IMR-90 (cell line): ENCODE results near the gene SH3BP5. TPM values are rescaled to one million over a fixed set of nuclear protein-coding genes. Genes with fewer than 3 reads are reported as not detected.

ENCODE experiments used
- ATAC-seq: fragments of 200-7000 bp; cut with Tn5 transposase; 2 replicates; pipeline ENCODE4 v1.9.1; 2020; ENCODE audit warnings: low read depth, mild to moderate bottlenecking, moderate library complexity
- BruUV-seq: library from RNA; stranded (reverse); fragments of 400-500 nt; replicated peaks from 2 replicates; lab custom pipeline; 2021; lab: Mats Ljungman, UMichigan
- CTCF ChIA-PET: fragments of 300-600 bp; formaldehyde crosslinking; extraction: SDS; loops from one replicate; lab custom pipeline; 2021; ENCODE audit warnings: antibody characterized with exemption; lab: Yijun Ruan, JAX
- POLR2A ChIA-PET: fragments of 300-600 bp; sonication (Branson Sonifier 250); formaldehyde crosslinking; loops from one replicate; lab custom pipeline; 2022; ENCODE audit warnings: antibody characterized with exemption; ENCODE audit not compliant: unreplicated experiment; lab: Charles Lee
- DNase-seq: peaks from one replicate; pipeline ENCODE4 v3.0.0; 2013
- H2AFZ ChIP-seq: replicated peaks from 2 replicates; pipeline ENCODE3; 2013; ENCODE audit warnings: low read length, mild to moderate bottlenecking; ENCODE audit not compliant: poor library complexity
- H2AK5ac ChIP-seq: 2 replicates; pipeline ENCODE4 v1.6.1; 2013; ENCODE audit warnings: low read depth, low read length, inconsistent platforms
- H2AK9ac ChIP-seq: replicated peaks from 2 replicates; pipeline ENCODE3; 2013; ENCODE audit warnings: mild to moderate bottlenecking, low read depth, low read length, moderate library complexity; ENCODE audit not compliant: poor library complexity
- H2BK120ac ChIP-seq: 2 replicates; pipeline ENCODE4 v1.6.1; 2013; ENCODE audit warnings: low read depth, low read length, inconsistent platforms
- H2BK15ac ChIP-seq: 3 replicates; pipeline ENCODE4 v1.6.1; 2013; ENCODE audit warnings: low read depth, low read length, inconsistent platforms
- H2BK20ac ChIP-seq: 2 replicates; pipeline ENCODE4 v1.6.1; 2013; ENCODE audit warnings: low read depth, mild to moderate bottlenecking, inconsistent platforms, low read length, moderate library complexity
- H2BK5ac ChIP-seq: 2 replicates; pipeline ENCODE4 v1.6.1; 2013; ENCODE audit warnings: mild to moderate bottlenecking, low read depth, low read length, inconsistent platforms; ENCODE audit not compliant: poor library complexity, severe bottlenecking
- H3K14ac ChIP-seq: replicated peaks from 2 replicates; pipeline ENCODE4 v1.6.1; 2013; ENCODE audit warnings: low read depth, low read length, inconsistent platforms
- H3K18ac ChIP-seq: 2 replicates; pipeline ENCODE4 v1.6.1; 2013; ENCODE audit warnings: low read depth, low read length, control low read depth
- H3K23ac ChIP-seq: 2 replicates; pipeline ENCODE4 v1.6.1; 2013; ENCODE audit warnings: low read depth, low read length, inconsistent platforms
- H3K27ac ChIP-seq: 2 replicates; pipeline ENCODE4 v1.5.1; 2013; ENCODE audit warnings: mild to moderate bottlenecking, control low read depth, low read length; ENCODE audit not compliant: insufficient read depth
- H3K27me3 ChIP-seq: 2 replicates; pipeline ENCODE4 v1.6.1; 2013; ENCODE audit warnings: low read length; ENCODE audit not compliant: control insufficient read depth, insufficient read depth
- H3K36me3 ChIP-seq: 2 replicates; pipeline ENCODE4 v1.6.1; 2013; ENCODE audit warnings: low read length, mixed read lengths; ENCODE audit not compliant: control insufficient read depth, insufficient read depth
- H3K4ac ChIP-seq: 2 replicates; pipeline ENCODE4 v1.6.1; 2013; ENCODE audit warnings: low read depth, low read length, inconsistent platforms
- H3K4me1 ChIP-seq: 2 replicates; pipeline ENCODE4 v1.6.1; 2013; ENCODE audit warnings: low read length, mixed read lengths; ENCODE audit not compliant: control insufficient read depth, insufficient read depth
- H3K4me2 ChIP-seq: 2 replicates; pipeline ENCODE4 v1.6.1; 2013; ENCODE audit warnings: low read depth, mild to moderate bottlenecking, control low read depth, low read length, moderate library complexity
- H3K4me3 ChIP-seq: 2 replicates; pipeline ENCODE4 v1.5.1; 2013; ENCODE audit warnings: low read depth, mild to moderate bottlenecking, control low read depth, low read length, moderate library complexity; ENCODE audit not compliant: insufficient read depth
- H3K56ac ChIP-seq: 2 replicates; pipeline ENCODE4 v1.6.1; 2013; ENCODE audit warnings: low read length, inconsistent platforms; ENCODE audit not compliant: insufficient read depth; ENCODE audit errors: extremely low read depth
- H3K79me1 ChIP-seq, 2 experiments: 2 replicates each; pipeline ENCODE4 v1.6.1; 2013; ENCODE audit warnings: low read length in 2 of 2, inconsistent platforms in 1 of 2, low read depth in 1 of 2
- H3K9ac ChIP-seq: 2 replicates; pipeline ENCODE4 v1.6.1; 2013; ENCODE audit warnings: low read depth, low read length, control low read depth
- H3K9me1 ChIP-seq: 2 replicates; pipeline ENCODE4 v1.6.1; 2013; ENCODE audit warnings: low read length, inconsistent platforms; ENCODE audit not compliant: insufficient read depth
- H3K9me3 ChIP-seq: 2 replicates; pipeline ENCODE4 v1.6.1; 2013; ENCODE audit warnings: low read length; ENCODE audit not compliant: control insufficient read depth, insufficient read depth
- H4K20me1 ChIP-seq: 2 replicates; pipeline ENCODE4 v1.6.1; 2013; ENCODE audit warnings: low read length, inconsistent platforms; ENCODE audit not compliant: insufficient read depth
- H4K5ac ChIP-seq: 2 replicates; pipeline ENCODE4 v1.6.1; 2013; ENCODE audit warnings: mild to moderate bottlenecking, low read depth, low read length, control low read depth
- H4K8ac ChIP-seq, 2 experiments: 2 replicates each; pipeline ENCODE4 v1.6.1; 2013; ENCODE audit warnings: low read depth in 2 of 2, low read length in 2 of 2, control low read depth in 1 of 2, inconsistent platforms in 1 of 2
- H4K91ac ChIP-seq: 2 replicates; pipeline ENCODE4 v1.6.1; 2013; ENCODE audit warnings: low read depth, low read length, inconsistent platforms; ENCODE audit not compliant: insufficient read depth
- BHLHE40 ChIP-seq: fragments of 150-350 bp; IDR thresholded peaks from 2 replicates; pipeline ENCODE4 v1.6.1; 2016; ENCODE audit warnings: mild to moderate bottlenecking, low read depth, low read length
- CEBPB ChIP-seq: IDR thresholded peaks from 2 replicates; pipeline ENCODE4 v1.6.1; 2012; ENCODE audit warnings: low read depth, low read length, improper control_type of control experiment
- CHD1 ChIP-seq: IDR thresholded peaks from 2 replicates; pipeline ENCODE4 v1.6.1; 2012; ENCODE audit warnings: low read depth, low read length, improper control_type of control experiment
- CTCF ChIP-seq: conservative IDR thresholded peaks from 2 replicates; pipeline ENCODE4 v1.5.1; 2012; ENCODE audit warnings: mild to moderate bottlenecking, low read depth, low read length, improper control_type of control experiment
- ELK1 ChIP-seq: fragments of 150-350 bp; IDR thresholded peaks from 2 replicates; pipeline ENCODE4 v1.6.1; 2016; ENCODE audit warnings: low read depth, mild to moderate bottlenecking, low read length, moderate library complexity, borderline replicate concordance
- FOS ChIP-seq: fragments of 150-350 bp; IDR thresholded peaks from 2 replicates; pipeline ENCODE4 v1.6.1; 2016; ENCODE audit warnings: low read depth, low read length
- MAFK ChIP-seq: IDR thresholded peaks from 2 replicates; pipeline ENCODE4 v1.6.1; 2012; ENCODE audit warnings: low read depth, low read length, improper control_type of control experiment
- MAZ ChIP-seq: IDR thresholded peaks from 2 replicates; pipeline ENCODE4 v1.6.1; 2012; ENCODE audit warnings: low read depth, mild to moderate bottlenecking, low read length, improper control_type of control experiment, moderate library complexity, borderline replicate concordance
- MXI1 ChIP-seq: IDR thresholded peaks from 2 replicates; pipeline ENCODE4 v1.6.1; 2012; ENCODE audit warnings: low read depth, mild to moderate bottlenecking, low read length, moderate library complexity, borderline replicate concordance
- NFE2L2 ChIP-seq: fragments of 150-350 bp; IDR thresholded peaks from 2 replicates; pipeline ENCODE4 v1.6.1; 2016; ENCODE audit warnings: low read depth, mild to moderate bottlenecking, low read length
- POLR2A ChIP-seq: IDR thresholded peaks from 2 replicates; pipeline ENCODE4 v1.6.1; 2012; ENCODE audit warnings: mild to moderate bottlenecking, low read depth, low read length
- RAD21 ChIP-seq: IDR thresholded peaks from 2 replicates; pipeline ENCODE4 v1.6.1; 2012; ENCODE audit warnings: low read length, improper control_type of control experiment
- RCOR1 ChIP-seq: IDR thresholded peaks from 2 replicates; pipeline ENCODE4 v1.6.1; 2012; ENCODE audit warnings: mild to moderate bottlenecking, low read length, improper control_type of control experiment; ENCODE audit not compliant: insufficient replicate concordance
- RFX5 ChIP-seq: IDR thresholded peaks from 2 replicates; pipeline ENCODE4 v1.8.0; 2012; ENCODE audit warnings: low read depth, mild to moderate bottlenecking, low read length, moderate library complexity
- SMC3 ChIP-seq: fragments of 150-350 bp; IDR thresholded peaks from 2 replicates; pipeline ENCODE4 v1.6.1; 2016; ENCODE audit warnings: low read depth, mild to moderate bottlenecking, antibody characterized with exemption, low read length, moderate library complexity
- USF2 ChIP-seq: fragments of 150-350 bp; IDR thresholded peaks from 2 replicates; pipeline ENCODE4 v1.6.1; 2017; ENCODE audit warnings: mild to moderate bottlenecking, antibody characterized with exemption, low read length, low read depth
- WGBS, 2 experiments: methylation state at CpG; one replicate each; pipeline versions ENCODE4 v1.1.5 to v1.1.7; 2013; ENCODE audit warnings: missing lambda C conversion rate in 2 of 2; ENCODE audit not compliant: insufficient read length in 1 of 2; ENCODE audit errors: extremely low coverage in 2 of 2; 5-methylcytosine and 5-hydroxymethylcytosine counted together
- dilution Hi-C: fragments of 300-500 bp; cut with HindIII; formaldehyde crosslinking; loops from one replicate; pipeline ENCODE4 v1.14.3; 2018; ENCODE audit warnings: low sequenced_read_pairs; ENCODE audit not compliant: unreplicated experiment
- in situ Hi-C: fragments of 300-500 bp; cut with MboI; formaldehyde crosslinking; loops from 3 replicates; pipeline ENCODE4 v1.14.3; 2019; ENCODE audit warnings: low sequenced_read_pairs, inconsistent platforms, mixed read lengths
- intact Hi-C: fragments of 100-400 bp; cut with micrococcal nuclease; formaldehyde crosslinking; loops from 2 replicates; pipeline ENCODE4 v1.10.0; 2022
- polyA plus RNA-seq, 3 experiments: library from polyadenylated mRNA; depleted of rRNA; stranded (reverse); fragments of >200 nt; gene quantifications; 2 replicates each; pipeline ENCODE4 v1.2.3, GENCODE V29; 2012; ENCODE audit warnings: low replicate concordance in 1 of 3
- total RNA-seq: library from RNA; depleted of rRNA; stranded (reverse); fragments of >200 nt; gene quantifications from 2 replicates; pipeline ENCODE4 v1.2.3, GENCODE V29; 2012

Gene SH3BP5
- total and polyA plus RNA-seq, 2 of the 4 experiments (the other 2 are of a cell fraction), result 14.0 to 23.5 TPM

- Histone ChIP-seq H3K27me3 (peaks cover 19% of the 10 kb centered on the region), H3K18ac (no peak overlapping the region), H4K20me1 (no peaks in the 10 kb centered on the region), H4K5ac (no peak overlapping the region), H4K91ac (no peak overlapping the region), H2BK120ac (no peak overlapping the region), H3K56ac (no peak overlapping the region), H3K9ac (no peak overlapping the region), H3K36me3 (no peaks in the 10 kb centered on the region), H3K4me2 (no peak overlapping the region), H3K4me3 (no peak overlapping the region), H3K9me1 (no peaks in the 10 kb centered on the region), H3K4me1 (no peaks in the 10 kb centered on the region), H2AK9ac (no peak overlapping the region), H3K4ac (no peak overlapping the region), H4K8ac (no peak overlapping the region), H2BK20ac (no peak overlapping the region), H2AFZ (no peak overlapping the region), H2BK15ac (no peak overlapping the region), H3K27ac (no peak overlapping the region), H3K9me3 (peaks cover 8% of the 10 kb centered on the region), H3K79me1 (no peaks in the 10 kb centered on the region), H3K14ac (no peak overlapping the region), H2AK5ac (no peak overlapping the region), H3K23ac (no peak overlapping the region; the same call in 1 of the 2 replicates), H2BK5ac (no peak overlapping the region)
- WGBS, 2 experiments, result no CpG with 5 or more reads among the region's 3 CpGs
- DNase-seq (no peak), ATAC-seq (no peak)
- POLR2A ChIA-PET, result no interaction called here
- TF ChIP-seq CTCF (no peak), NFE2L2 (no peak), CHD1 (no peak), BHLHE40 (no peak), MAFK (no peak), FOS (no peak), USF2 (no peak), RAD21 (no peak), CEBPB (no peak), MXI1 (no peak), SMC3 (no peak), ELK1 (no peak), POLR2A (no peak), RCOR1 (no peak), MAZ (no peak), RFX5 (no peak)
- no TSS peak for BruUV-seq
- CTCF ChIA-PET, result interaction anchor here (0.6 kb wide), 1 partner anchor 32 kb away, joined by 4 read pairs; no protein-coding TSS in a partner anchor
- intact Hi-C loops (no loop called here), in situ Hi-C loops (no loop called here), dilution Hi-C loops (no loop called here)
Observed at GRCh38 chr3:15347737-15348110, 15.3 kb upstream of the SH3BP5 start.
